VCaP (cell line): ENCODE measurements around the gene MYPOP.
"Not testable (repeated sequence)": the region's sequence is repeated elsewhere in the genome, so short reads cannot be mapped to it uniquely, and the experiment has no call there.

ENCODE experiments used
- H3K27ac ChIP-seq: fragments of 450-650 bp; 2 replicates; pipeline ENCODE4 v1.5.1; 2017
- CTCF ChIP-seq: fragments of 450-650 bp; conservative IDR thresholded peaks from 2 replicates; pipeline ENCODE4 v1.5.1; 2017; ENCODE audit warnings: mild to moderate bottlenecking, moderate library complexity

Gene MYPOP

GRCh38 chr19:45897261-45897812, 5.1 kb downstream of the MYPOP start:
- no peak overlapping the region for H3K27ac ChIP-seq
- TF ChIP-seq CTCF: no peak

GRCh38 chr19:45895983-45896599, 6.3 kb downstream of the MYPOP start:
- H3K27ac ChIP-seq: not testable (repeated sequence)

DNA sequence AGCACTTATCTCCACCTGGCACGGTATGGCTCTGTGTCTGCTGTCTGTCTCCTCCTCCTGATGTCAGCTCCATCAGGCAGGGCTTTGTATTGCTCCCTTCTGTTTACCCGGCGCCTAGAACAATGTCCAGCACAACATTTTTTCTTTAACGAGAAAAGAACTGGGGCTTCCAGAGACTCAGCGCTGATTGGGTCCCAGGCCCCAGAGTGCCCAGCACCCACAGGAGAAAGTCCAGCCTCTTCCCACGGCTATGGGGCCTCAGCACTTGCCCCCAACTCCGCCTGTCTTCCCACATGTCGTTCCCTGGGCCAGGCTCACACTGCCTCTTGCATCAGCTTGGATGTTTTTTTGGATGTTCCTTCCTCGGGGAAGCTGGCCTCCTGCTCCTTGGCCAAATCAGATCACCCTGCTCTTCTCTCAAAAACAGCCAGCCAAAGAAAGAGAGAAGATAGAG, 6.9 kb downstream of the MYPOP start:
- no peak overlapping the region for H3K27ac ChIP-seq
- no peak for TF ChIP-seq CTCF

DNA sequence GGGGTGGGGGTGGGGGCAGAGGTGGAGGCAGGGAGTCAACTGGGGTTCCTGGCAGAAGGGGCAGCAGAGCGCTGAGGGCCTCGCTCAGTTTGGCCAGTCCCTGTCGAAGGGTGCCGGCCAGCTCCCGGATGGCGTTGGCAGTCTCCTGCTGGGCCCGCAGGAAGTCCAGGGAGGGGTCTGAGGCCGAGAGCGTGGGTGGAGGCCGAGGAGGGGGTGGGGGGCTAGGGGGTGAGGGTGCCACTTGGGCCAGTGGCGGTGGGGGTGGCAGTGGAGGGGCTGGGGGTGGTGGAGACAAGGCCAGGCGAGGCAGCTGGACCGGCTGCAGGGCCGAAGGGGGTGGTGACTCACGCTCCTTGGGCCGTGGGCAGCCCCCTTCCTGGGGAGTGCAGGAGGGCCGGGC, 11.5 kb downstream of the MYPOP start:
- no peak for TF ChIP-seq CTCF
- H3K27ac ChIP-seq: no peak overlapping the region

DNA sequence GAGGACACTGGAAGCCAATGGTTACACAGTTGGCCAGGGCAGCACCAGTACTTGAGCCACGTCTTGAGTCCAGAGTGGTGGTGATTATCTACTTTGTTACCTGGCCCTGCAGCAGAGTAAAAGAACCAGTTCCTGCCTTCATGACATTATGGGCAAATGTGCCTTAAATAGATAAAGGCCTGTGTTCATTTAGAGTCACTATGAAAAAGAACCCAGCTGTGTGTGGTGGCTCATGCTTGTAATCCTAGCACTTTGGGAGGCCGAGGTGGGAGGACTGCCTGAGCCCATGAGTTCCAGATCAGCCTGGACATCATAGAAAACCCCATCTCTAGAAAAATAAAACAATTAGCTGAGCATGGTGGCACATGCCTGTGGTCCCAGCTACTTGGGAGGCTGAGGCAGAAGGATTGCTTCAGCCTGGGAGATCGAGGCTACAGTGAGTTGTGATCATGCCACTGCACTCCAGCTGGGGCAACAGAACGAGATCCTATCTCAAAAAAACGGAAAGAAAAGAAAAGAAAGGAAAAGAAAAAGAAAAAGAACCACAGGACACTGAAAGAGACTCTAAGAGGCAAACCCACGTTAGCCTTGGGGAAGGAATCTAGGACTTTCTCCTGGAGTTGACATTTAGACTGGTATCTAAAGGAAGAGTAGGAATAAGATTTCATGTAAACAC, 13.1 kb downstream of the MYPOP start:
- no peak for TF ChIP-seq CTCF
- H3K27ac ChIP-seq: no peak overlapping the region

GRCh38 chr19:45887200-45887710, 15.2 kb downstream of the MYPOP start:
- H3K27ac ChIP-seq: peak overlapping the region; percentile 98

GRCh38 chr19:45886427-45887199, 15.8 kb downstream of the MYPOP start:
- peak overlapping the region; percentile 98 for H3K27ac ChIP-seq
- TF ChIP-seq CTCF: no peak

More at GRCh38 chr19:45887200-45887710, 15.2 kb downstream of the MYPOP start:
- no peak for TF ChIP-seq CTCF
